ENCODE data around the gene BHLHE40.
A peak's percentile ranks its signal among the peaks of the same experiment; 100 is the strongest.

Gene BHLHE40

GRCh38 chr3:4978966-4979427 lies 240 bp upstream of the BHLHE40 start:
- H3K4me3 ChIP-seq (ENCODE audit: low read length): peak overlapping the region; percentile 99
- peak; percentile 99 for DNase-seq (ENCODE audit: low read depth)
- TF ChIP-seq CTCF (IDR thresholded peaks at IDR 0.05; ENCODE audit: insufficient read depth, low read depth, low read length, missing control alignments): no peak

DNA sequence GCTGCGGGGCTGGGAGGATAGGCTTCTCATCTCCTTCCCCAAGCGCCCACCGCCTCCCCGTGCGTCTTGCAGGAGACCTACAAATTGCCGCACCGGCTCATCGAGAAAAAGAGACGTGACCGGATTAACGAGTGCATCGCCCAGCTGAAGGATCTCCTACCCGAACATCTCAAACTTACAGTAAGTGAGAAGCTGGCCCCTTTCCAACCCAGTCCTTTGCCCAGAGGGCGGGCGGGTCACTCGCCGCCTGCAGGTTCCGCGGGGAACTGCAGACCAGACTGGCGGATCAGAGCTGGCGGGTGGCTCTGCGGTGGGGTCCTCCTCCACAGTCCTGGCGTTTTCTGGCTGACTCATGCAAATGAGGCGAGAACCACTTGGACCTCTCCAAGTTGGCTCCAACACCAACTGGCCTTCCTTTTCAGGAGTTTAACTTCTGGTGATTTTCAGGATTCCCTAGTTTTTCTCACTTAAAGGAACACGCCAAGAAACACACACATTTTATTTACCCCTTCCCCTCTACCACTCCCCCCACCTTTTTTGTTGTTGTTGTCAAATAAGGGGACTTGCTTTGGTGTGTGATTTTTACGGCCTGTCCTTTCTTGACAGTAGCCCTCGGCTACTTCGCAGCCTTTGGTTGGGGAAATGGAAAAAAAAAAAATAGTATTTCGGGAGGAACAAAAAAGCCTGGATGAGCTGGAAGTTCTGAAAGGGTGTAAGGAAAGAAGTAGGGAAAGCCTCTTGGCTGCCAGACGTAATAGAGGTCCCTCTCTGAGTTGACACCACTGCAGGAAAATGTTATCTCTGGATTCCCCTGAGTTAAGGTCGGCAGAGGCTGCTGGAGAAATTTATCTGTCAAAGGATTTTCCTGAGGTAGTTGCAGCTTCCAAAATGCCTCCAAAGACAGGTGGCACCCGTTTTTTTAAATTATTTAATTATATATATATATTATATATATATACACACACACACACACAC lies 1.3 kb downstream of the BHLHE40 start:
- peak; percentile 86 for DNase-seq (ENCODE audit: low read depth)
- peak; percentile 95 for TF ChIP-seq CTCF (IDR thresholded peaks at IDR 0.05; ENCODE audit: insufficient read depth, low read depth, low read length, missing control alignments)

GRCh38 chr3:4981294-4981664 lies 2.0 kb downstream of the BHLHE40 start:
- TF ChIP-seq CTCF (IDR thresholded peaks at IDR 0.05; ENCODE audit: insufficient read depth, low read depth, low read length, missing control alignments): no peak
- DNase-seq (ENCODE audit: low read depth): peak; percentile 32
- peak overlapping the region; percentile 99 for H3K4me3 ChIP-seq (ENCODE audit: low read length)

More for the DNA sequence above, 1.3 kb downstream of the BHLHE40 start:
- H3K4me3 ChIP-seq (ENCODE audit: low read length): peak overlapping the region; percentile 99

- DNase-seq (ENCODE audit: low read depth): peak; percentile 81
- TF ChIP-seq CTCF (IDR thresholded peaks at IDR 0.05; ENCODE audit: insufficient read depth, low read depth, low read length, missing control alignments): peak; percentile 70
- peak overlapping the region; percentile 99 for H3K4me3 ChIP-seq (ENCODE audit: low read length)
These were observed 2.6 kb downstream of the BHLHE40 start for GRCh38 chr3:4981665-4982494.

- TF ChIP-seq CTCF (IDR thresholded peaks at IDR 0.05; ENCODE audit: insufficient read depth, low read depth, low read length, missing control alignments): no peak
These were observed 3.8 kb downstream of the BHLHE40 start for GRCh38 chr3:4982773-4983738.

More at GRCh38 chr3:4982773-4983738, 3.8 kb downstream of the BHLHE40 start:
- DNase-seq (ENCODE audit: low read depth): peak; percentile 56
- peak overlapping the region; percentile 99 for H3K4me3 ChIP-seq (ENCODE audit: low read length)
